ENCODE measurements around the gene NOL9. TPM values are rescaled to one million over a fixed set of nuclear protein-coding genes. Genes with fewer than 3 reads are reported as not detected.

NOL9 gene
- total RNA-seq, 3 donors from 2014 or later (not counting 1 experiment from before 2014, with no cell fraction given), result 40.7 to 53.3 (median 52.0) TPM

GRCh38 chr1:6471970-6472368, 82.3 kb downstream of the NOL9 start:
- 90% methylated on average over 7 of the region's 7 CpGs for WGBS (ENCODE audit: insufficient coverage)
- no peak overlapping the region for H3K4me3 Mint-ChIP-seq
- no peaks in the 10 kb centered on the region for H3K36me3 ChIP-seq (ENCODE audit: control insufficient read depth, insufficient read depth, low read length)

More at GRCh38 chr1:6471970-6472368, 82.3 kb downstream of the NOL9 start:
- DNase-seq (no peak), ATAC-seq (no peak)
- Mint-ChIP-seq H3K9me3 (no peaks in the 10 kb centered on the region), H3K27ac (no peak overlapping the region), H3K4me1 (peaks cover 0 to 7% of the 10 kb centered on the region in 2 donors), H3K36me3 (no peaks in the 10 kb centered on the region), H3K27me3 (ENCODE audit: low read depth in 2 of 2) (peaks cover 0 to 2% of the 10 kb centered on the region in 2 donors)
- Histone ChIP-seq H3K27ac (ENCODE audit: low read length) (no peak overlapping the region), H3K27me3 (ENCODE audit: control insufficient read depth, insufficient read depth, low read length) (no peaks in the 10 kb centered on the region), H3K4me3 (ENCODE audit: low read length) (no peak overlapping the region), H3K4me1 (ENCODE audit: control insufficient read depth, insufficient read depth, low read length) (peaks cover 7% of the 10 kb centered on the region), H3K9me3 (ENCODE audit: control insufficient read depth, insufficient read depth, low read length) (no peaks in the 10 kb centered on the region)
- TF ChIP-seq, protein P1, sequence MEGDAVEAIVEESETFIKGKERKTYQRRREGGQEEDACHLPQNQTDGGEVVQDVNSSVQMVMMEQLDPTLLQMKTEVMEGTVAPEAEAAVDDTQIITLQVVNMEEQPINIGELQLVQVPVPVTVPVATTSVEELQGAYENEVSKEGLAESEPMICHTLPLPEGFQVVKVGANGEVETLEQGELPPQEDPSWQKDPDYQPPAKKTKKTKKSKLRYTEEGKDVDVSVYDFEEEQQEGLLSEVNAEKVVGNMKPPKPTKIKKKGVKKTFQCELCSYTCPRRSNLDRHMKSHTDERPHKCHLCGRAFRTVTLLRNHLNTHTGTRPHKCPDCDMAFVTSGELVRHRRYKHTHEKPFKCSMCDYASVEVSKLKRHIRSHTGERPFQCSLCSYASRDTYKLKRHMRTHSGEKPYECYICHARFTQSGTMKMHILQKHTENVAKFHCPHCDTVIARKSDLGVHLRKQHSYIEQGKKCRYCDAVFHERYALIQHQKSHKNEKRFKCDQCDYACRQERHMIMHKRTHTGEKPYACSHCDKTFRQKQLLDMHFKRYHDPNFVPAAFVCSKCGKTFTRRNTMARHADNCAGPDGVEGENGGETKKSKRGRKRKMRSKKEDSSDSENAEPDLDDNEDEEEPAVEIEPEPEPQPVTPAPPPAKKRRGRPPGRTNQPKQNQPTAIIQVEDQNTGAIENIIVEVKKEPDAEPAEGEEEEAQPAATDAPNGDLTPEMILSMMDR (IDR thresholded peaks at IDR 0.05), result no peak
- intact Hi-C loops (cut with micrococcal nuclease), result no loop called here

Other genes with a start within 250 kb of the NOL9 start
- 10 to 100 TPM; 11.5 to 16.9 (median 15.4) TPM for gene ACOT7, start 160.7 kb downstream of the NOL9 start, total RNA-seq
- not detected for gene HES2, start 134.6 kb downstream of the NOL9 start, total RNA-seq
- 1 to 10 TPM; 1.1 to 2.0 (median 1.7) TPM for gene ESPN, start 129.7 kb downstream of the NOL9 start, total RNA-seq
- gene TNFRSF25, start 88.3 kb downstream of the NOL9 start, total RNA-seq, result 10 to 100 TPM; 14.5 to 41.5 (median 19.9) TPM
- gene PLEKHG5, start 62.8 kb downstream of the NOL9 start, total RNA-seq, result 1 to 10 TPM in 1 of 3 donors, under 1 TPM in 2; 0.16 to 1.1 (median 0.54) TPM
- gene TAS1R1, start 794 bp upstream of the NOL9 start, total RNA-seq, result not detected
- gene ZBTB48, start 25.5 kb upstream of the NOL9 start, total RNA-seq, result 10 to 100 TPM; 45.6 to 56.4 (median 54.0) TPM
- 10 to 100 TPM; 23.5 to 37.8 (median 28.9) TPM for gene KLHL21, start 48.4 kb upstream of the NOL9 start, total RNA-seq
- gene PHF13, start 59.2 kb upstream of the NOL9 start, total RNA-seq, result 10 to 100 TPM in 2 of 3 donors, 1 to 10 TPM in 1; 7.3 to 14.2 (median 10.9) TPM
- gene THAP3, start 70.4 kb upstream of the NOL9 start, total RNA-seq, result 10 to 100 TPM; 11.7 to 23.4 (median 23.1) TPM
- gene DNAJC11, start 147.3 kb upstream of the NOL9 start, total RNA-seq, result 10 to 100 TPM; 28.7 to 40.1 (median 36.2) TPM
- gene CAMTA1, start 230.9 kb upstream of the NOL9 start, total RNA-seq, result 10 to 100 TPM; 40.6 to 53.3 (median 44.9) TPM

Data from natural killer cell (primary cell).